Sigmoid colon (tissue), 3 donors: ENCODE results near the gene SLC7A8.

ENCODE experiments used
- CTCF ChIP-seq, 4 experiments: fragments of 450-650 bp in 3 of 4; fragments of 200-600 bp in 1 of 4; IDR thresholded peaks; one replicate each; pipeline ENCODE4 v1.5.1; 2016 to 2019; ENCODE audit warnings: antibody characterized with exemption in 4 of 4, mild to moderate bottlenecking in 3 of 4, moderate library complexity in 2 of 4
- POLR2A ChIP-seq, 2 donors: fragments of 450-650 bp; IDR thresholded peaks; one replicate each; pipeline ENCODE4 v1.6.1; 2016; ENCODE audit warnings: antibody characterized with exemption in 2 of 2, mild to moderate bottlenecking in 2 of 2, moderate library complexity in 2 of 2

DNA sequence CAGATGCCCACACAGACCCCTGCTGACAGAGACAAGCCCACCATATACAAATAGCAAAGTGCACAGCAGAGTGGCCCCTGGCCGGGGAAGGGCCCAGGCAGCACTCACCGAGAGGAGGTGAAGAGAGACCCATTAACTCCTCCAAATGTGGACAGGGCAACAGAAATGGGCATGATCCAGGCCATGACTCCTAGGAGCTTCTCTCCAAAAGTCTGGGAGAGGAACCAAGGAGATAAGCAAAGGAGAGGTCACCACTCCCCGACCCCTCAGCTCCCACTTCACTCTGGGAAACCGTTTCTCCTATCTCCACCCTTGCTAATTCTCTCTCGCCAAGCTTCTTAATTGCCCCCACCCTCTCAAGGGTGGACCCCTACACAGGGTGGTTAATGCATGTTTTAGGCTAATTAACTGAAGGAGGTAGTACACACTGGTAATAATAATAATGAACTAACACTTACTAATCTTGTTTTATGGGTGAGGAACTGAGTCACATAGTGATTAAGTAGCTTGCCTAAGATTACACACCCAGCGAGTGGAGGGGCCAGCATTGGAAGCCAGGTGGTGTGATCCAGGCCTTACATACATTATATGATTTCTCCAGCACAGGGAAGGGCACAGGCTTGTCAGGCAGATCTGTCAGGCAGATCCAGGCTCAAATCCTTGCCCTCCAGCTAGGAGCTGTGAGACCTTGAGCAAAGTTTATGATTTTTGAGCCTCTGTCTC is 45.5 kb downstream of the SLC7A8 start:
- TF ChIP-seq CTCF (IDR thresholded peaks at IDR 0.05) (no peak), POLR2A (IDR thresholded peaks at IDR 0.05) (no peak)
